GM19240 (cell line): Measurements from ENCODE around the gene ELAVL1.

ENCODE experiments used
- DNase-seq: peaks from one replicate; pipeline ENCODE4 v3.0.0; 2011; ENCODE audit warnings: low spot score; ENCODE audit not compliant: insufficient read length

The ELAVL1 gene

GRCh38 chr19:7912697-7913564, 92.5 kb downstream of the ELAVL1 start:
- DNase-seq: no peak

GRCh38 chr19:7912144-7912696, 93.2 kb downstream of the ELAVL1 start:
- no peak for DNase-seq

GRCh38 chr19:7911508-7912143, 93.8 kb downstream of the ELAVL1 start:
- no peak for DNase-seq

GRCh38 chr19:7910321-7911161, 94.9 kb downstream of the ELAVL1 start:
- DNase-seq: no peak

GRCh38 chr19:7909471-7910067, 95.9 kb downstream of the ELAVL1 start:
- DNase-seq: no peak

- DNase-seq: no peak
Observed at GRCh38 chr19:7908742-7909461, 96.5 kb downstream of the ELAVL1 start.
